Kidney glomerular epithelial cell (primary cell): ENCODE measurements around the gene LPAR3.
"Not testable (repeated sequence)": the region's sequence is repeated elsewhere in the genome, so short reads cannot be mapped to it uniquely, and the experiment has no call there.

Source experiments
- DNase-seq: peaks from one replicate; lab custom pipeline; 2025; lab: John Stamatoyannopoulos, UW

LPAR3 gene

GRCh38 chr1:84907095-84907827 is 14.3 kb upstream of the LPAR3 start:
- peak; percentile 86 for DNase-seq

DNA sequence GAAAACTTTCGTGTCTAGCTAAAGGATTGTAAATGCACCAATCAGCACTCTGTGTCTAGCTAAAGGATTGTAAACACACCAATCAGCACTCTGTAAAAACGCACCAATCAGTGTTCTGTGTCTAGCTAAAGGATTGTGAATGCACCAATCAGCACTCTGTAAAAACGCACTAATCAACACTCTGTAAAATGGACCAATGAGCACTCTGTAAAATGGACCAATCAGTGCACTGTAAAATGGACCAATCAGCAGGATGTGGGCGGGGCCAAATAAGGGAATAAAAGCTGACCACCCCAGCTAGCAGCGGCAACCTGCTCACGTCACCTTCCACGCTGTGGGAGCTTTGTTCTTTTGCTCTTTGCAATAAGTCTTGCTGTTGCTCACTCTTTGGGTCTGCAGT is 9.7 kb upstream of the LPAR3 start:
- not testable (repeated sequence) for DNase-seq

GRCh38 chr1:84899969-84900368 is 7.0 kb upstream of the LPAR3 start:
- no peak for DNase-seq

DNA sequence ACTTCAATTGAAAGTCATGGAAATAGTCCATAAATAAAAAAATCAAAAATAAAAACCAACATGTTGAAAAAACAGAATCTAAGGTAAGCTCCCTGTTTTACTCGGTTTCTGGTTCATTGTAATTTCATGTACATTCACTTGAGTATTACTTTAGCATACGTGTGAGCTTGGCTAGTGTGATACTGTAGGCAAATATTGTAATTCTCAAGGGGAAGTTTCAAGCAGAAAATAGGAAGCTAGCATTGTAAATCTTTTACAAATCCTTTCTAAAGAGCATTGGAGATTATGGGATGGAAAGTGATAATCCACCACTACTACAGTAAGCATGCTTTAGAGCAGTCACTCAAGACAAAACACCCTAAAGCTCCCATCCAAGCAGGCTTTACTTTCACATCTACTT is 3.3 kb upstream of the LPAR3 start:
- DNase-seq: no peak

- no peak for DNase-seq
Measured at GRCh38 chr1:84890566-84890965, 2.4 kb downstream of the LPAR3 start.

GRCh38 chr1:84889437-84889836 is 3.6 kb downstream of the LPAR3 start:
- no peak for DNase-seq

DNA sequence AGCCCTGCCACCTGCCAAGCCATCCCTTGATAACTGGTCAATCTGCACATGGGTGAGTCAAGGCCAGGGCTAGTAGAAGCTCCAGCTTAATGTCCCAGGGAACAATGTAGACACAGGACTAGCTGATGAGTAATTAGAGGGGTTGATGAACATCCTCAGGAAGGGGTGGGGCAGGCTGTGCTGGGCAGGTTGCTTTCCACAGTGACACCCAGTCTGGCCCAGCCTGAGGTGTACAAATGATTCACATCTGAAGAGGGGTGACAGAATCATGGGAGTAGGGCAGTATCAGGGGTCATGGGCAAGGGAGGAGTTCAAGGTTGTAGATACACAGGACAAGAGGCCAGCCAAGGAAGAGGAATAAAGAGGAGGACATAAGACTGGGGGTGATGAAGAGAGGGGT is 4.3 kb downstream of the LPAR3 start:
- no peak for DNase-seq

- no peak for DNase-seq
Measured at GRCh38 chr1:84887261-84887934, 5.6 kb downstream of the LPAR3 start.

DNA sequence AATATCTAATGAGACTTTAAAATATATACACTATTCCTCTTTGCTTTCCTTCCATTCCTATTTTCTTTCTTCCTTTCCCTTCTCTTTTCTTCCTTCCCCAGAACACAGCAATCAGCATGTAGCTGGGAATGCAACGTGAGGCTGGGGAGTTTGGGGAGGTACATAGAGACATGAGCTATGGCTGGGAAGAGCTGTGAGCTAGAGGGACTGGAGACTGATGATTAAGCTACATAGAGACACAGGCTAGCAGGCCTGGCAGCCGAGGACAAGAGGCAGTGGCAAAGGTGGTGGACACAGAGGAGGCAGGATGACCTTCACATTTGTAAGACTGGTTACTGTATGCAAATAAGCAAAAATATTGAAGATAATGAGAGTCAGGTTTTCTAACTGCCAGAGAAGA is 7.5 kb downstream of the LPAR3 start:
- no peak for DNase-seq

DNA sequence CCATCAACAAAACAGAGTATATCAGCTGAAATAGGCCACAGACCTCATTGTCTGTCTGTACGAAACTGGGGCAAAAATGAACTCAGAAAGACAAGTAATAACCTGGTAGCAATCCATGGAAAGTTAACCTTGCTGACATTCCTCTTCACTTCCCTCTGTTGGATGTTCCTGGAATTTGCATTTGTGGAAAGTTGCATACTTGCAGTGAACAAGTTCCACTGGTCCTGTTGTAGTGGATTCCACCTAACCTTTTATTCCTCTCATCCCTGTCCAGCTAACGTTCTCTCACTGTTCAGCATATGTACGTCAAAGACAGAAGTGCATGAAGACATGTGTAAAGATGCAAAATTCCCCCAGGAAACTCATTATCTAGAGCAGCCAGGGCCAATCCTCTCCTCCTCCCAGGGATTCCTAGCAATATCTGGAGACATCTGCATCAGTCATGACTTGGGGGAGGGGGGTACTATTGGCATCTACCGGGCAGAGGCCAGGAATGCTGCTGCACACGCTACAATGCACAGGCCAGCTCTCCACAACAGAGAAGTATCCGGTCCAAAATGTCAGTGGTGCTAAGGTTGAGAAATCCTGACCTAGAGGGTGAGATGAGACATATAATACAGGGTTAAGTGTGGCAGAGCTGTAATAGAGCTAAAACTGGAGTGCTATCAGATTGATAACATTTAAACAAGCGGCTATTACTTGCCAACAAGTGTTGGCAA is 8.2 kb downstream of the LPAR3 start:
- DNase-seq: peak; percentile 74

- DNase-seq: no peak
Measured at GRCh38 chr1:84883286-84883685, 9.7 kb downstream of the LPAR3 start.

DNA sequence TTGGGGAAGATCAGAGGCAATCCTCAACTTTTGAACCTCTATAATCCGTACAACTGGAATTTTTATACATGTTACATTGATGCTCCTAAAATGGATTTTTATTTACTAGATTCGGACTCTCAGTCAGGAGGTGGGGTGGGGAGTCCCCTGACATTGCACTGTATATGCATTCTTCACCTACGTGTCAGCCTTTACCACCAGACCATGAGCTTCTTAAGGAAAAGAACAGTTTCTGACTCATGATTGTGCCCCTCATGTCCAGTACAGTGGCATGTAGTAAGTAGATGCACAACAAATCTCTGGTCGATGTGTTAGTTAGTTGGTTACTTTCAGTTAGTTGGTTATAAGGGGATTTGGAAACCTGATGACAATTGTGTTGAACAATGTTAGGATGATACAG is 15.4 kb downstream of the LPAR3 start:
- DNase-seq: no peak

- no peak for DNase-seq
Measured at GRCh38 chr1:84876353-84876752, 16.7 kb downstream of the LPAR3 start.

DNA sequence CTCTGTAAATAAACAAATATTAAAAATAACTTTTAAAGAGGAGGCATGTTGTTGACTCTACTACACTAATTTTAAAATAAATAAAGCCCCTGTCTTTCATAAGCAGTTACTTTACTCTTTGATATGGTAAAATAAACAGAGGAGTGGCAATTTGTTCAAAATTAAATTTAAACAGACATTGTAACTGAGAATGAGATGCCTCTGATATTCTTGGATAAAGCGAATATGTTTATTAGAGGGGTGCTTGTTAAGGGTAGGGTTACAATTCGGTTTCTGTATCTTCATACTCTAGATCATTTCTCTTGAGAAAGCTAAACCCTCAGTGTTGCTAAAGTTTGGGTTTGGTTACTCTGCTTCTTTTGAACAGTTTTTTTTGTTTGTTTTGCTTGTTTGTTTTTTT is 19.6 kb downstream of the LPAR3 start:
- no peak for DNase-seq

- no peak for DNase-seq
Measured at GRCh38 chr1:84872696-84873355, 20.2 kb downstream of the LPAR3 start.

GRCh38 chr1:84871181-84871580 is 21.8 kb downstream of the LPAR3 start:
- no peak for DNase-seq

GRCh38 chr1:84870591-84870990 is 22.4 kb downstream of the LPAR3 start:
- DNase-seq: no peak

DNA sequence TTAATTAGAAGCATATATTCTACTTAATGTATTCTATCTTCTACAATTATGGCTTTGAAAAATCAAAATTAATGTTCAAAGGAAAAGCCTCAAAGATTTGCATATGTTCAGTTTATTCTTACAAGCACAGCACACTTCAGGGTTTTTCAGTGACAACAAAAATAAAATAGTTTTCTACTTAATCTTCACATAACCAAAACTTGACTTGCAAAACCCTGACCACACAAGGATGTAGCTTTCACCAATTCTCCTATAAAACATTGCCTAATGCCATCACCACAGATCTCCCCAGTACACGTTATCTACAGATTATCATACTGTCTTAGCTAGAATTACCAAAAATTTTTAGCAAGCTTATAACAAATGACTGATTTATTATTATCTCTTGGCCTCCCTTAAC is 23.3 kb downstream of the LPAR3 start:
- no peak for DNase-seq

DNA sequence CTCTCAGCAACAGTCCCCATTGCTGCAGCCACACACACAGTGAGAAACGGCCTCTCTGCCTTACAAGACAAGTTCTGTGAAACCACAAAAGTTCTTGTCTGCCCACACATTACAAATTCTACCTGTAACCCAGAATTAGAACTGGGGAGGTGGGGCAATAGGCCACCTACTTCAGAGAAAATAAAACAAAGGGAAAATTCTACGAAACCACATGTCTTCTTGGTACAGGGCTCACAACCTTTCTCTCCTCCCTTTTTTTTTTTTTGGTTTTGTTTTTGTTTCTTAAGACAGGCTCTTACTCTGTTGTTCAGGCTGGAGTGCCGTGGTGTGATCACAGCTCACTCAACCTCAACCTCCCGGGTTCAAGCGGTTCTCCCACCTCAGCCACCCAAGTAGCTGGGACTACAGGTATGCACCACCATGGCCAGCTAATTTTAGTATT is 30.2 kb downstream of the LPAR3 start:
- DNase-seq: peak; percentile 8

- DNase-seq: no peak
Measured at GRCh38 chr1:84861988-84862644, 30.9 kb downstream of the LPAR3 start.

GRCh38 chr1:84861516-84861915 is 31.5 kb downstream of the LPAR3 start:
- no peak for DNase-seq

GRCh38 chr1:84859866-84860265 is 33.1 kb downstream of the LPAR3 start:
- DNase-seq: no peak
